Amygdala (tissue), 56 donors: ENCODE results near the gene CACNA2D4.
"Not testable (repeated sequence)": the region's sequence is repeated elsewhere in the genome, so short reads cannot be mapped to it uniquely, and the experiment has no call there.

ENCODE experiments used
- DNase-seq, 56 donors: peaks; one replicate each; lab custom pipeline; 2025; lab: John Stamatoyannopoulos, UW

Gene CACNA2D4, protein sequence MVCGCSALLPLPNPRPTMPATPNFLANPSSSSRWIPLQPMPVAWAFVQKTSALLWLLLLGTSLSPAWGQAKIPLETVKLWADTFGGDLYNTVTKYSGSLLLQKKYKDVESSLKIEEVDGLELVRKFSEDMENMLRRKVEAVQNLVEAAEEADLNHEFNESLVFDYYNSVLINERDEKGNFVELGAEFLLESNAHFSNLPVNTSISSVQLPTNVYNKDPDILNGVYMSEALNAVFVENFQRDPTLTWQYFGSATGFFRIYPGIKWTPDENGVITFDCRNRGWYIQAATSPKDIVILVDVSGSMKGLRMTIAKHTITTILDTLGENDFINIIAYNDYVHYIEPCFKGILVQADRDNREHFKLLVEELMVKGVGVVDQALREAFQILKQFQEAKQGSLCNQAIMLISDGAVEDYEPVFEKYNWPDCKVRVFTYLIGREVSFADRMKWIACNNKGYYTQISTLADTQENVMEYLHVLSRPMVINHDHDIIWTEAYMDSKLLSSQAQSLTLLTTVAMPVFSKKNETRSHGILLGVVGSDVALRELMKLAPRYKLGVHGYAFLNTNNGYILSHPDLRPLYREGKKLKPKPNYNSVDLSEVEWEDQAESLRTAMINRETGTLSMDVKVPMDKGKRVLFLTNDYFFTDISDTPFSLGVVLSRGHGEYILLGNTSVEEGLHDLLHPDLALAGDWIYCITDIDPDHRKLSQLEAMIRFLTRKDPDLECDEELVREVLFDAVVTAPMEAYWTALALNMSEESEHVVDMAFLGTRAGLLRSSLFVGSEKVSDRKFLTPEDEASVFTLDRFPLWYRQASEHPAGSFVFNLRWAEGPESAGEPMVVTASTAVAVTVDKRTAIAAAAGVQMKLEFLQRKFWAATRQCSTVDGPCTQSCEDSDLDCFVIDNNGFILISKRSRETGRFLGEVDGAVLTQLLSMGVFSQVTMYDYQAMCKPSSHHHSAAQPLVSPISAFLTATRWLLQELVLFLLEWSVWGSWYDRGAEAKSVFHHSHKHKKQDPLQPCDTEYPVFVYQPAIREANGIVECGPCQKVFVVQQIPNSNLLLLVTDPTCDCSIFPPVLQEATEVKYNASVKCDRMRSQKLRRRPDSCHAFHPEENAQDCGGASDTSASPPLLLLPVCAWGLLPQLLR

DNA sequence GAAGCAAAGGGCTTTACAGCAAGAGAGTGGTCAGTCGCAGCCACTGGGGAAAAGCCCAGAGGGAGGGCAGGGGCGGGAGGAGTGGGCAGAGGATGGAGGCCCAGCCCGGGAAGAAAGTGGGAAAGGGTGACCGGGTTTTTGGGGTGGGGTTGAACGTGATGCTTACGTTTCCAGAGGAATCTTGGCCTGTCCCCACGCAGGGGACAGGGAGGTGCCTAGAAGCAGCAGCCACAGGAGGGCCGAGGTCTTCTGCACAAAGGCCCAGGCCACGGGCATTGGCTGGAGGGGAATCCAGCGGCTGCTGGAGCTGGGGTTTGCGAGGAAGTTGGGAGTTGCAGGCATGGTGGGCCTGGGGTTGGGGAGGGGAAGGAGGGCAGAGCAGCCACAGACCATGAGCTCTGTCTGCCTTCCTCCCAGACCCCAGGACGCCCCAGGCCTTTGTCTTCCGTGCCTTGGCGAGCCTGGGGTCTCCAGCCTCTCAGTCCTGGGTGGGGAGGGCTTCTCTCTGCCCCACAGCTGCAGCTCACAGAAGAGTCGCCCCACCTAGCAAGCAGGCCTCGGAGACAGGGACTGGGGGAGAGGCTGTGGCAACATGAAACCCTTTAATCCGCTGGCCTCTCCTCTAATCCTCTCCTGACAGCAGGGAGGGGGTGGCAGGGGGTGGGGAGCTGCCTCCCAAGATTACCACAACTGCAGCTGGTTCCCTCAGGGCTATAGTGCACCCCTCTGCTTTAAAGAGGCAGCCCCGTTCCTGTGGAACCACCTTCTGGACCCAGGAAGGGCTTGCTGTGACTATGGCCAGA lies at the start of gene CACNA2D4:
Gene CACNA2D4 (minus strand): TSS at position 572 of the 803 bp plus-strand sequence. CDS start 179 bp downstream, at position 393.
- no peak for DNase-seq

DNA sequence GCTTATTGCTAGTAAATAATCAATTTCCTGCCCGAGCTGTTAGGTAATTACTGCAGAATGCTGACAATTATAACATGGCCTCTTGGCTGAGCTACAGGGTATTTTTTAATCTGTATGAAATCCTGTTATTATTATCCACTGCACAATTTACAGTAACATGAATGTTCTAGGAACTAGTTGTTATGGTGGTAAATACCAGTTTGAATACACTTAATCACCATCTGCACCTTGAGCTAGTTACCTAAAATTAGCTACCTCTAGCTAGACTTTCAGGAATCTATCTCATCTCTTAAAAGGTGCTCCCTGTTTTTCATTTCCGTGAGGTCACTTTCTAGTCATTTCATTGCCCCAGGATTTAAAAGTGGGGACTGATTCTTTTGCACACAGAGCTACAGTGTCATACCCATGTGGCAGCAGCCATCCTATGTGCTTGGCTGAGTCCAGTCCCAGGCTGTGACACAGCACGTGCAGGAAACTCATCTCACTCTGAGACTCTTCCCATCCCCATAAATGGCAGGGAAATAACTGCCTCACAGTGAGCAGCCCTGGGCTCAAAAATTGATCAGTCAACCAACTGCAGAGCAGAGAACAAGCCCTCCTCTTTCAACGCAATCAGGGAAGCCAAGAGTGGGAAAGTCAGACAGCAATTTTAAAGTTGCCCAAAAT lies 48.2 kb upstream of the CACNA2D4 start:
- DNase-seq: no peak

DNA sequence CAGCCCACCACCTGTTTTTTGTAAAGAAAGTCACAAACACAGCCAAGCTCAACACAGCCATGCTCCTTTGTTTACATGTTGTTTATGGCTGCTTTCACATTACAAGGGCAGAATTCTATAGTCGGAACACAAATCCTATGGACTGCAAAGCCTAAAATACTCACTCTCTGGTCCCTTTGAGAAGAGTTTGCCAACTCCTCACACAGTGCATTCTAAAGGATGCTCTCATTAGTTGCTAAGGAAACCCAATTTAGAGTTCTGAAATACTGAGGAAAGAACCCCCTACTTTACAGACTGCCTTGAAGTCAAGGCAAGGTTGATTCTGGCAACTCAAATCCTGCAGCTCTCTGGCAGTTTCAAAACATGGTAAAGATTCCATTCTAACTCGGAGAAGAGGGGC lies 47.5 kb upstream of the CACNA2D4 start:
- DNase-seq: no peak

DNA sequence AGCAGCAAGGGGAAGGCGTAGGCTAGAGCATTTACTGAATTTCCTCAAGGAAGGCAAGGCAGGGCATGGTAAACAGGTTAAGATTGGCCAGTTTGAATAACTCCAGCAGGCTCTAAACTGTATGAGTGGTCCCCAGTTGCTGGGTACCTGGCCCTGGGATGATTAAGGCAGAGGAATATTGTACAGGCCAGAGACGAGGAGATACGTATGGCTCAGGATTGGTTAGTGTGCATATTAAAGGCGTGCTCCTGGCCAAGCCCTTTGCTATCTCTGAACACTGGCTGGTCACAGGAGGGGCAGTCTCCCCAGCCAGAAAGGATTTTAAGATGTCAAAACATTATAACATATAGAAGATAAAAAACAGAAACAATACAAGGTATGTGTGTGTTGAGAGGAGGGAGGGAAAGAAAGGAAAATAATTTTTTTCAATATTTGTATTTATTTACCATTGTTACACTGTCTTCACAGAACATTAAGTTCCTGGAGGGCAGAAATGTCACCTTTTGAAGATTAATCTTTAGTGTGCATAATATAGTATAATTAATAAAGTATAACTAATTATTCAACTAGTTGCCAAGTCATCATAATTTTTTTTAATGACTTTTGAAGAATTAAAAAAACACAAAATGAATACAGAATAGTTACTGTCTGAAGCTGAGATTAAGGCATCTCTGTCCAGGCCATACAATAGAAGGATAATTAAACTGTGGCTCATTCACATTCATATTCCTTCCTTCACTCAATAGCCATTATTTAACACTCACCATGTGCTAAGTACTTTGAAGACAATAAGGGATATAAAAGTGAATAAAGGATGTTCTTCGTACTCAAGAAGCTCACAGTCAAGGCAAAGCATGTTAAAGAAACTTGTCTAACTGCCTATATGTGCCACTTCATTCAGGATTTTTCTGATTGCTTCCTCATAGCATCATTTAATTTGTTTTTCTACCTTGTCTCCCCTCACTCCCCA lies 43.9 kb upstream of the CACNA2D4 start:
- DNase-seq: no peak

DNA sequence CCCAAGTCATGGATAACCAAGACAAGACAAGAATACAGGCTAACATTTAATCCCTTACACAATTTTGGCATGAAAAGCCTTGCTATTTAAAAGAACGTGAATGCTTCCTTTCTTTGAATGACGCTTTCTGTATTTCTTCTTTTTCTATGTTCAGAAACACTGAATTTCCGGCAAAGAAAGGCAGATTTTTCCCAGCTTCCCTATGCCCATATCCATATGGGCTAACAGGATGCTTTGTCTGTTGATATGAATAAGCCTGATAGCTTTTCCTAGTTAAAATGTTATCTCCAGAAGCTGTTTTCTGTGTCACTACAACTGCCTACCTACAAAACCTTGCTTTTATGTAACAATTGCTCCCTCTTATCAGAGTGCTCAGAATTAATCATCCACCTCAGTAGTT lies 38.3 kb upstream of the CACNA2D4 start:
- DNase-seq: no peak

DNA sequence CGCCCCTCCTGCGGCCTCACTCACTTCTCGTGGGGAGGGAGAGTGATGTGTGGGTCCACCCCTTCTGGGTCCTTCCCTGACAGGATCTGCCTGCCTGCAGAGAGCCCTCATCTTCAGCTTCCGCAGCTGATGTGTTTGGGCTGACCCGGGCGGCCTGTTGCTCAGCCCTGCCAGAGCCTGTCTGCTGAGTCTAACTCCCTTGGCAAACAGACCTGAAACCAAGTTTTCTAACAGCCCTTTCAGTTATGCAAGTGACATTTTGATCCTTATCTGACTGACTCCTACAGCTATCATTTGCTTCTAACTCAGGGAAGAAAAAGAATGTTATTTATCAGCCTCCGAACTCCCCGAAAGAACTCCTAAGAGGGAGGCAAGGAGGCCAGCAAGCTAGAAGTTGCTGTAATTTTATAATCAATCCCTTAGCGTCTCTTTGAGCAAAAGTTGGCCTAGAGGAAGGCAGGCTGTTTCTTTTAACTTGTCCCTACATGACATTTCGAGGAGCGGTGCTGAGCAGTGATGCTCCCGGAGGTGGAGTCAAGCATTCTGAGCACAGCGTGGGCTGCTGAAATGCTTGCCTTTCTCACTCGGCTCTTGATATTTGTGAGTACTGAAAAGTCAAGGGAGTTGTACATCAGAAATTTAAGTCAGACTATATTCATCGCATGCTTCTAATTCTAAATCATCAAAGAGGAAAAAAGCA lies 31.5 kb upstream of the CACNA2D4 start:
- DNase-seq: peak in 5 of 56 donors; percentile 18 to 53 (median 35)

DNA sequence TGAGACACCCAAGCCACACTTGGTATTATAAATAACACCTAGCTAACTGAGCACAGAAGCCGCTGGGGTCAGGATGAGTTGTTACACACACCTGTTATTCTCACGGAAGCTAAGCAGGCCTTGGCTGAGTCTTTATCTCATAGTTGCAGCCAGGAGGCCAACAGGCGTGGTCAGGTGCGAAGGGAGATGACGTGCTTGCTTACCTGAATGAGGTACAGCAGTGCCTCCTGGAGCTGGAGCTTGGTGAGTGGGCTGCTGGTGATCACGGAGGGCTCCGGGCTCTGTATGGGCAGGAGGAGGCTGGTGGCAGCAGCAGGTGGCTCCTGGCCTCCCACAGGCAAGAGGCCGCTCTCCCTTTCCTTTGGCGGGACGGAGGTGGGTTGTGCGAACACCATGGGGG lies 30.4 kb upstream of the CACNA2D4 start:
- DNase-seq: no peak

DNA sequence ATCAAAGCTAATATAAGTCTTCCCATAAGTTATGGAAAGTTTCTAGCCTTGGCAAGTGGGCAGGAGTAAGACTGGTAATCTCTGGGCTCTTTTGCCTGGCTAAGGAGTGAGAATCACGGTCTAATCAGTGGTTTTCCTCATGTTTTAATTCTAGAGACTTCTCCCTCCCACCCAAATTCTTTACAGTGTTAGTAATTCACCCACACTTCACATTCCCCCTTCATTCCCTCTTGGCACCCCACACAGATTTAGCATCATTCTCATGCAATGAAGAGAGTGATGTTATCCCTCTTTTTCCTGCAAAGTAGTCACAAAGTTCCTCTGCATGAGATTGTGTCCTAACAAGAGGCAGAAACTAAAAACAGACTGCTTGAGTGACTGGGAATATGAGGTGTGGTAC lies 28.6 kb upstream of the CACNA2D4 start:
- no peak for DNase-seq

DNA sequence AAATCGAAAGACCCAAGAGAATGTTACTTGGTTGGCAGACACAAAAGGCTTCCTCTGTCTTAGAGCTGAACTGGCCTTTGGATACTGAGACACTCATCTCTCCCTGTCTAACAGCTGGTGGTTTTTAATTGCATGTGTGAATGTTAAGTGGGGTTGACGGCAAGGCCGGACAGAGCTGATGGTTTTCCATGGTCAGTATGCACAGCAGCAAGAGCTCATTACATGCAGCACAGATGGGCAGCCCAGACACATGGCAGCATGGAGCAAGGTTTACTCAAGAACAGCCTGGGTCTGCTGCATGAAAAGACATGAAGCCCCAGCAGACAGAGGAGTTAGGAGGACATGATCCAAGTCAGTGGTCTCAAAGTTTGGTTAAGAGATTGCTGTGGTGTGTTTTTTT lies 27.8 kb upstream of the CACNA2D4 start:
- no peak for DNase-seq

DNA sequence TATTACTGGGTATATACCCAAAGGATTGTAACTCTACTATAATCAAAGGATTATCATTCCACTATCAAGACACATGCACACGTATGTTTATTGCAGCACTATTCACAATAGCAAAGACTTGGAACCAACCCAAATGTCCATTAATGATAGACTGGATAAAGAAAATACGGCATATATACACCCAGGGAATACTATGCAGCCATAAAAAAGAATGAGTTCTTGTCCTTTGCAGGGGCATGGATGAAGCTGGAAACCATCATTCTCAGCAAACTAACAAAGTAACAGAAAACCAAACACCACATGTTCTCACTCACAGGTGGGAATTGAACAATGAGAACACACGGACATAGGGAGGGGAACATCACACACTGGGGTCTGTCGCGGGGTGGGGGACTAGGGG lies 27.1 kb upstream of the CACNA2D4 start:
- DNase-seq: not testable (repeated sequence)

DNA sequence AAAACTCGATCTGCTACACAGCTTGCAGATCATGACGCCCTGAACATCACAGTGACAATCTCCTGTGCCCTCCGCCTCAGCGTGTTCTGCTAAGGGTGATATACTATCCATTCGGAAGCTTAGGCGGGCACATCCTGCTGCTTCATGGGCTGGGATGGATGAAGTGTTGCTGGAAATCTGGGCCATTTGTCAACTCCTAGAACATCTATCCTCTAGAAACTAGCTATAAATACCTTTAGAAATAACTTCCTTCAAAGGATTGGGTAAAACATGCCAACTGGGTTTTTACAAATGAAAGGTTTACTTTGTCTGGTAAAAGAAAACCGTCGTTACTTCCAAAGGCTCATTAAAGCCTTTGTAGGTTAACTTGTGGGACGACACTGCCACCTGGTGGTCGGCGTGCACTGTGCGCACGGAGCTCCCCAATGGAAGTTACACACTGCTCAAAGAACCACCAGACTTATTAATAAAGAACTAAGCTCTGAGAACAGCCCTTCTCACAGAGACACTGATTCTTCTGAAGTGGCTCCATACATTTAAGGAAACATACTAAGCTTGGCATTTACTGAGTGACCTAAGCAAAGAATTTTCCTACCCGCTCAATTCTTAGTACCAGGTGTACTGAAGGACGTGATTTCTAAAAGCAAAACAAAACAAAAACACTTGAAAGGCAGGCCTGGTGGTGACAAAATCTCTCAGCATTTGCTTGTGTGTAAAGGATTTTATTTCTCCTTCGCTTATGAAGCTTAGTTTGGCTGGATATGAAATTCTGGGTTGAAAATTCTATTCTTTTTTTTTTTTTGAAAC lies 21.6 kb upstream of the CACNA2D4 start:
- DNase-seq: peak; percentile 25 to 95 (median 74)

DNA sequence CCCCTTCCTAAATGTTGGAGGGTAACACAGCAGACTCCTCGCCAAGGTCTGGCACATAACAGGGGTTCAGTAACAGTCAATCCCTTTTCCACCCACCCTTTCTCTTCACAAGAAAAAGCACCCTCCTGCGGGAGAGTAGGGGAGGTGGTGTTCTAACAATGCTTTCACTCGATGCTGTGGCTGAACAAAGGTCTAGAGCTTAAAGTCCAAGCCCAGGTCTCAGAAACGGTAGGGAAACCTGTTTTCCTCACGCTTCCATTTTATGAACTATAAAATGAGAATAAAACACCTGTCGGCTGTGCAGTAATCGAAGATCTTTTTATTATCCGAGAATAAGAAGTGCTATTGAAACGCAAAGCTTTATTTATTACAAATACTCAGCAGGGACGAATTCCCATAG lies 20.9 kb upstream of the CACNA2D4 start:
- DNase-seq: no peak

DNA sequence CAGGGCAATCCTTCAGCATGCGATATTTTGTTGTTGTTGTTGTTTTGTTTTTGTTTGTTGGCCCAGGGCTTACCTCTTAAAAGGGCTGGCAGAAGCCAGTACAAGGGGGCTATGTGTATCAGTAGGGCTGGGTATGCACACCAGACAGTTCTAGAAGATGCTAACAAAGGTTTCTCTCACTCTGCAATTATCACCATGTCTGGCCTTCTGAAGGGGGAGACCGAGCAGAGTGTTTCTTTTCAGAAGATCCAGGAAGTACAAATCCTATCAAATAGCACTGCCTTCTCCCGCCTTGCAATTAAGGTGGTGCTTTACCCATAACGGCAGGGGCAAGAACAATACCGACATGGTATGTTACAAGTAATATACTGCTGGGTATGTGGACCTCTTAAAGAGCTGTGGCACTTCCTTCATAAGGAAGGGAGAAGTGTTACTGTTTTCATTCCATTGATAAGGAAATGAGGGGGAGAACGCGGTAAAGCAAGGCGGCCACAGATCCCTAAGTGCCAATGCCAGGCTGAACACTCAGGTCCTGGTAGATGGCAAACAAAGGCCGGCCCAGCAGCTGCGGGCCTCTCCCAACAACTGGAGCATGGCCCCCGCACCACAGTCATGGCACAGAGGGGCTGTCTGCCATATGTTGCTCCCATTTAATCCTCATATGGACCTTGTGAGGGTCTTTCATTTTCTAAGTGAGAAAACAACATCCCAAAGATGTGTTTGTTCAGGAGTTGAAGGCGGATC lies 19.2 kb upstream of the CACNA2D4 start:
- DNase-seq: peak in 1 of 56 donors; percentile 45

DNA sequence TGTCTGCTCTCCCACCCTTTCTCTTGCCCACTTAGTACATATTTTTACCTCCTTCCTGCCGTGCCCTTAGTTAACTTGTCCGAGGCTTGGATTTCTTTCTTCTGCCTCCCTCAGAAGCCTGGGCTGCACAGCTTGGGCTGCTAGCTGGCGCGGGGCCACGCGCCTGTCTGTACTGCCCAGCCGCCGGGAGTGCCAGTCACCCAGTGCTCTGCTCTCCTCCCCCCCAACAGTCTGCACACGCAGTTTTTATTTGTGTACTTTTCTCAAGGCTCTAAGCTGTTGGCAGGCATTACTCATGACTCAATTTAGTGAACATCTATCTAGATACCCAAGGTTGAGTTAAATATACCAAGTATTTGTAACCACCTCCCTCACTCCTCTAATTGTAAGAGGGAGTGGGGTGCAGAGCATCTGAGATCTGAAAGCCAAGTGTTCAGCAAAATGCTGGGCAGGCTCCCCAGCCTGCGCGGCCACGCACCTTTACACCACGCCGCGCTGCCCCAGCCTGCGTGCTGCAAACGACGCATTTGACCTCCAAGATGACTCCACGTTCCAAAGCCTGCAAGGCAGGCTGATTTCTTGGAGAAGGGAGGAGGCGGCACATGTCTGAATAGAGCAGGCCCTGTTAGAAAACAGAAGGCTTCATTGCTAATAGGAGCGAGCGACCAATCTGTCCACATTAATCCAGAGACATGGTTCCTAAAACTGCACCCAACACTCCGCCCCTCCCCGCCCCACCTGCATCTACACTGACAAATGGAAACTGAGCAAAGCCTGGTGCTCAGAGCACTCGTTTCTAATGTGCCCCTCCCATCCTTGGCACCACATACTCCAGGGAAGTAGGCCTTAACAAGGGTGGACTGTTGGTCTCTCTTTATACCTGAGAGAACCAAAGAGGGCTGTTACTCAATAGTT lies 18.2 kb upstream of the CACNA2D4 start:
- DNase-seq: peak in 54 of 56 donors; percentile 32 to 92 (median 74)
